Cardiac fibroblast (primary cell): Measurements from ENCODE around the gene WASF3.

ENCODE experiments used
- DNase-seq, 2 donors: peaks; one replicate each; pipeline versions ENCODE4 v3.0.0 to v3.0.0-alpha.2; 2010; ENCODE audit warnings: low read depth in 2 of 2
- H3K4me3 ChIP-seq, 2 donors: replicated peaks in 1 of 2; 1 replicate in 1 of 2; 2 replicates in 1 of 2; pipeline ENCODE4 v1.5.1; 2011; ENCODE audit warnings: low read depth in 2 of 2, low read length in 2 of 2, mild to moderate bottlenecking in 2 of 2, moderate library complexity in 1 of 2
- CTCF ChIP-seq: IDR thresholded peaks from one replicate; pipeline ENCODE4 v1.5.1; 2011; ENCODE audit warnings: low read depth, mild to moderate bottlenecking, low read length, inconsistent platforms

The WASF3 gene

GRCh38 chr13:26601669-26602068 lies 44.2 kb downstream of the WASF3 start:
- peak; percentile 38 to 65 for DNase-seq
- no peak for TF ChIP-seq CTCF
- no peak overlapping the region for H3K4me3 ChIP-seq

- no peak overlapping the region for H3K4me3 ChIP-seq
- TF ChIP-seq CTCF, result no peak
- no peak for DNase-seq
Measured at GRCh38 chr13:26602783-26603182, 45.3 kb downstream of the WASF3 start.

- TF ChIP-seq CTCF, result no peak
- no peak overlapping the region for H3K4me3 ChIP-seq
- DNase-seq, result no peak
Measured at GRCh38 chr13:26604784-26605545, 47.5 kb downstream of the WASF3 start.

GRCh38 chr13:26605845-26606244 lies 48.4 kb downstream of the WASF3 start:
- no peak for DNase-seq
- H3K4me3 ChIP-seq, result no peak overlapping the region
- TF ChIP-seq CTCF, result no peak

- no peak overlapping the region for H3K4me3 ChIP-seq
- DNase-seq, result no peak
- no peak for TF ChIP-seq CTCF
Measured at GRCh38 chr13:26606631-26607030, 49.1 kb downstream of the WASF3 start.

- no peak for DNase-seq
- H3K4me3 ChIP-seq, result no peak overlapping the region
- TF ChIP-seq CTCF, result no peak
Measured at GRCh38 chr13:26614721-26615120, 57.2 kb downstream of the WASF3 start.

GRCh38 chr13:26616126-26616525 lies 58.6 kb downstream of the WASF3 start:
- TF ChIP-seq CTCF, result no peak
- peak; percentile 45 to 74 for DNase-seq
- no peak overlapping the region for H3K4me3 ChIP-seq
